Osteoblast (primary cell): Measurements from ENCODE around the gene TXNL4A. TPM values are rescaled to one million over a fixed set of nuclear protein-coding genes. Genes with fewer than 3 reads are reported as not detected.

Experiments
- DNase-seq: peaks from one replicate; pipeline ENCODE4 v3.0.0; 2011; ENCODE audit warnings: low spot score, mixed read lengths; ENCODE audit not compliant: insufficient read length; ENCODE audit errors: missing footprints
- H2AFZ ChIP-seq: 2 replicates; pipeline ENCODE4 v1.6.0; 2011; ENCODE audit warnings: mild to moderate bottlenecking, low read length
- H3K27ac ChIP-seq: 2 replicates; pipeline ENCODE4 v1.5.1; 2011; ENCODE audit warnings: mild to moderate bottlenecking, low read depth, low read length, moderate library complexity
- H3K27me3 ChIP-seq: 2 replicates; pipeline ENCODE4 v1.6.0; 2012; ENCODE audit warnings: mild to moderate bottlenecking, control low read depth, inconsistent platforms, low read length, moderate library complexity; ENCODE audit not compliant: insufficient read depth
- H3K36me3 ChIP-seq: 2 replicates; pipeline ENCODE4 v1.5.1; 2011; ENCODE audit warnings: mild to moderate bottlenecking, low read length, control low read depth, moderate library complexity; ENCODE audit not compliant: insufficient read depth
- H3K4me1 ChIP-seq: 2 replicates; pipeline ENCODE4 v1.5.1; 2011; ENCODE audit warnings: mild to moderate bottlenecking, low read length, control low read depth, moderate library complexity; ENCODE audit not compliant: insufficient read depth
- H3K4me2 ChIP-seq: 2 replicates; pipeline ENCODE4 v1.6.0; 2011; ENCODE audit warnings: mild to moderate bottlenecking, low read length; ENCODE audit not compliant: insufficient read depth
- H3K4me3 ChIP-seq: fragments of 200-600 bp; sonication (generic); 3 replicates; pipeline ENCODE4 v1.5.1; 2012; ENCODE audit warnings: mild to moderate bottlenecking, low read length, inconsistent platforms; ENCODE audit not compliant: insufficient read depth
- H3K79me2 ChIP-seq: 2 replicates; pipeline ENCODE4 v1.6.0; 2012; ENCODE audit warnings: mild to moderate bottlenecking, low read length, control low read depth, inconsistent platforms; ENCODE audit not compliant: insufficient read depth
- H3K9me3 ChIP-seq: 2 replicates; pipeline ENCODE4 v1.5.1; 2011; ENCODE audit warnings: low read depth, low read length, control low read depth
- H4K20me1 ChIP-seq: 2 replicates; pipeline ENCODE4 v1.6.0; 2012; ENCODE audit warnings: mild to moderate bottlenecking, low read length, control low read depth; ENCODE audit not compliant: insufficient read depth
- total RNA-seq: library from RNA; depleted of rRNA; stranded (reverse); fragments of >200 nt; gene quantifications from 2 replicates; pipeline ENCODE4 v1.2.3, GENCODE V29; 2012
- TF ChIP-seq, protein P1 (sequence below): IDR thresholded peaks from 2 replicates; pipeline ENCODE4 v1.5.1; 2011; ENCODE audit warnings: mild to moderate bottlenecking, low read depth, low read length, moderate library complexity; ENCODE audit errors: extremely low read depth

TXNL4A gene
- total RNA-seq, 1 donor: 54.6 TPM

DNA sequence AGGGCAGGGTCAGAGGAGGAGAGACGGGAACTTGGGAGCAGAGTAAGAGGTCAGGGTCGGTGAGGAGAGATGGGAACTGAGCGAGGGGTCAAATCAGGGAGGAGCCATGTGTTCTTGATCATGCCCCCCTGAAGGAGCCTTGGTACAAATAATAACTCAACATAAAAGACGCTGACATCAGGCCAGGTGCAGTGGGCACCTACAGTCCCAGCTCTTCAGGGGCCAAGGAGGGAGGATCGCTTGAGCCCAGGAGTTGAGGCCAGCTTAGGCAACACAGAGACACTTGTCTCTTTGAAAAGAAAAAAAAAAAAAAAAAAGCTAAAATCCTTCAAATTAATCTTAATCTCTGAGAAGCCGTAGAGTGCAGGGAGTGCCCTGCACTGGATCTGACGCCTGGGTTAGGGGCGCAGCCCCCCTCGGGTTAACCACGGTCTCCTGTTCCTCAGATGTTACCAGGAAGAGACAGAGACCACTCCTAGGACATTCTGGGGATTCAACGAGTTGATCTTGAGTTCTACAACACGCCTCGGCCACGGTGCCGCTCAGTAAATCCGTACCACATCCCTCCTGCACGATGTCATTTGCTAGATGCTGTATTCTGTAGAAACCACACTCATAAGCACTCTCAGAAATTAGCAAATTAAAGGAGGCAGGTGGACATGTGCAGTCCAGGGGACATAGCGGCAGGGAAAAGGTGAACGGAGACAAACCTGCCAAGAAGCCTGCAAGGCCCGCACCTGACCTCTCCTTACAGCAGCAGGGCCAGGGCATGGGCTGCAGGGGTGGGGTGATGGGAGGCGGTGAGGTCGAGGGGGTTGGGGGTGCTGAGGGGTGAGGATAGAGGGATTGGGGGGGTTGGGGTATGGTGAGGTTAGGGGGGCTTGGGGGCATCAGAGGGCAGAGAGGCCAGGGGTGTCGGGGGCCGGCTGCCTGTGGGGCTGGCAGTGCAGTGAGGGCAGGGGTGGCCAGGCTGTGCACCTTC, 66.1 kb downstream of the TXNL4A start:
- peak; percentile 60 for DNase-seq

More for the DNA sequence above, 66.1 kb downstream of the TXNL4A start:
- TF ChIP-seq, protein P1, sequence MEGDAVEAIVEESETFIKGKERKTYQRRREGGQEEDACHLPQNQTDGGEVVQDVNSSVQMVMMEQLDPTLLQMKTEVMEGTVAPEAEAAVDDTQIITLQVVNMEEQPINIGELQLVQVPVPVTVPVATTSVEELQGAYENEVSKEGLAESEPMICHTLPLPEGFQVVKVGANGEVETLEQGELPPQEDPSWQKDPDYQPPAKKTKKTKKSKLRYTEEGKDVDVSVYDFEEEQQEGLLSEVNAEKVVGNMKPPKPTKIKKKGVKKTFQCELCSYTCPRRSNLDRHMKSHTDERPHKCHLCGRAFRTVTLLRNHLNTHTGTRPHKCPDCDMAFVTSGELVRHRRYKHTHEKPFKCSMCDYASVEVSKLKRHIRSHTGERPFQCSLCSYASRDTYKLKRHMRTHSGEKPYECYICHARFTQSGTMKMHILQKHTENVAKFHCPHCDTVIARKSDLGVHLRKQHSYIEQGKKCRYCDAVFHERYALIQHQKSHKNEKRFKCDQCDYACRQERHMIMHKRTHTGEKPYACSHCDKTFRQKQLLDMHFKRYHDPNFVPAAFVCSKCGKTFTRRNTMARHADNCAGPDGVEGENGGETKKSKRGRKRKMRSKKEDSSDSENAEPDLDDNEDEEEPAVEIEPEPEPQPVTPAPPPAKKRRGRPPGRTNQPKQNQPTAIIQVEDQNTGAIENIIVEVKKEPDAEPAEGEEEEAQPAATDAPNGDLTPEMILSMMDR: no peak
- Histone ChIP-seq H2AFZ (no peak overlapping the region), H3K4me1 (no peaks in the 10 kb centered on the region), H3K4me2 (no peak overlapping the region), H3K4me3 (no peak overlapping the region), H3K27me3 (no peaks in the 10 kb centered on the region), H3K79me2 (peaks cover 18% of the 10 kb centered on the region), H3K27ac (no peak overlapping the region), H3K36me3 (peaks cover 7% of the 10 kb centered on the region), H3K9me3 (no peaks in the 10 kb centered on the region), H4K20me1 (peaks cover 9% of the 10 kb centered on the region)

Other genes with a start within 250 kb of the TXNL4A start
- not detected in 2 replicates for gene KCNG2, start 190.6 kb downstream of the TXNL4A start, total RNA-seq
- gene SLC66A2, start 36.9 kb downstream of the TXNL4A start, total RNA-seq: 31.8 and 35.8 TPM in 2 replicates
- gene HSBP1L1, start 23.9 kb downstream of the TXNL4A start, total RNA-seq: 9.4 and 11.2 TPM in 2 replicates
- 28.9 and 29.0 TPM in 2 replicates for gene RBFA, start 45.9 kb upstream of the TXNL4A start, total RNA-seq
- gene ADNP2, start 120.7 kb upstream of the TXNL4A start, total RNA-seq: 22.1 and 22.4 TPM in 2 replicates